ENCODE results near the gene NKAIN2.
"Not testable (repeated sequence)": the region's sequence is repeated elsewhere in the genome, so short reads cannot be mapped to it uniquely, and the experiment has no call there.

Gene NKAIN2

DNA sequence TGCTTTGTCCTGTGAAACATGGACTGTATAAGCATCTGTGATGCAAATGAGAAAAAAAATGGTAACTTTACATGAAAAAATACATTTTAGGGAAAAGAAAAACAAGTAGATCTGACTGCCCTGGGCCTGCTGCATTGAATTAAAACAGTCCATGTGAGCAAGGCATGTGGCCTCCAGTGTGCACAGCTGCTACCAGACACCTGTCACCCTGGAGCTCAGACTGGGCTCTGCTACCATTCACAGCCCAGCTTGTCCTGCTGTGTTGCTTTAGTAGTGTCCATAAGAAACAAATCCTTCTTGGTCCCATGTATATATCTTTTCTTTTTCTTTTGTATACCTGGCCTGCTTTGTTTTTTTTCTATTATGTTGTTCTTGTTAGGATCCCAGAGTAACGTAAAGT, 315.9 kb downstream of the NKAIN2 start:
- no peak for DNase-seq

DNA sequence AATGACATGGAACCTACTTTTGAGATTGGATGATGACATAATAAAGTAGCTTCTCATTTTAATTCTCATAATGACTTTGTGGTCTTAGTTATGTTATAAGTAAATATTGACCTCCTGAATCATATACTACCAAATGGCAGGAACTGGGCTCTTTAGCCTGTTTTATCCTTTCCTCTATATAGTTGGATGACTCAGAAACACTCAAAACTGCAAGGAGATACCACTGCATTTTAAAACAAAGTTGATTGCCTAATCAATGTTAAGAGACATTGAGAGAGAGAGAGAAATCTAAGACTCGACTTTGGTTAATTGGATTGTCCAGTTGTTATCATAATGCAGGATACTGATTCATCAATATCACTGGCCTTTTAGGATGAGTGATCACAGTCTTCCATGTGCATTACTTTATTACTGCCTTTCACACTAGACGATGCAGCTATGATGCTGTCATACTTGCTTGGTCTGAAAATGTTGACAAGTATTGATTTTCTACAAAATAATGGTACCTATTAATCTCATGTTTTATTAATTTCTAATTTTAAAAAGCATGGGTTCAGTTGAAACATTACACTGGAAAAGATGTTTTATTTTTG, 320.0 kb downstream of the NKAIN2 start:
- no peak for DNase-seq

DNA sequence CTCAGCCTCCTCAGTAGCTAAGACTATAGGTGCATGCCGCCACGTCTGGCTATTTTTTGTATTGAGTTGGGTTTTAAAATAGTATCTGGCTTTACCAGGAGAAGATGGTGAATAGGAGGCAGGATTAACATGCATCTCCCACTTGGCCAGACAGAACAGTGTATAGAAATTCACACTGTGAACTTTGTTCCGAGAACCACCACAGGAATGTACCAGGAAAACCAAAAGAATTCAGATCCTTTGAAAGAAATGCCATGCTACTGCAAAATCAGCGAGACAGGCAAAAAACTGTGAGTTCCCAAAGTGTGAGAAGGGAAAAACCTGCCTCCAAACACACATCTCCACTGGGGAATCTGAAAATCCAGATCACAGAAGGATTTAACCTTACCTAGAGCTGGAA, 327.6 kb downstream of the NKAIN2 start:
- no peak for DNase-seq

DNA sequence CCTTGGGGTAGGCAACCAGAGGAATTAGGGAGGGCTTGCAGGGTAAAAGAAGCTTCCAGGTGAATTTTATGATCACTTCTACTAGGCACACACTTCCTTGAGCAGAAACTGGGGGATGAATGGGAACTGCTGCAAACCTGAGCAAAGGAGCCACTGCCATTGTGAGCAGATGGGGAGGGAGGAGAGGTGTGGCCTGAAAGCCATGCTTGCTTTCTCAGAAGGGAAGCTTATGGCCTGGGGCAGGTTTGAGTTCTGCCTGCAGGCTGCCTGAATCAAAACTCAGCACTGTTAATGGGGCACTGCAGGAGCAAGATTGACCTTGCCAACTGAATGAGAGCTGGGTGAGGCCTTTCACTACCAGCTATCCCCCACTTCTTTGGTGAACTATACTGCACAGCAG, 328.1 kb downstream of the NKAIN2 start:
- no peak for DNase-seq

DNA sequence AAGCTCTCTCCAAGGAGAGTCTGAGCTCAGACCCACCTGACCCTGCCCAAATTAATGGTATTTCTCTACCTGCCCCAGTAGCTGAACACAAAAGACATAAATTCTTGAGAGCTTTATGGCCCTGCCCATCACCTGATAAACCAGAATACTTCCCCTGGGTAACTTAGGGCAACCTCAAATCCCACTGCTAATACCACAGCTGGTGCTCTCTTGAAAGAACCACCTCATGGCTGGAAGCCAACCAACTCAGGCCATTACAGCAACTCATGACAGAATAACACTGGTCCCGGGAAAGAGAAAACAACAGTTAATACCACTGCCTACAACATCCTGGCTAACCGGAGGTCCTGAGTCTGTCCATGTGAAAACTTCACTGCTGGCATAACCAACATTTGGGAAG, 328.6 kb downstream of the NKAIN2 start:
- no peak for DNase-seq

DNA sequence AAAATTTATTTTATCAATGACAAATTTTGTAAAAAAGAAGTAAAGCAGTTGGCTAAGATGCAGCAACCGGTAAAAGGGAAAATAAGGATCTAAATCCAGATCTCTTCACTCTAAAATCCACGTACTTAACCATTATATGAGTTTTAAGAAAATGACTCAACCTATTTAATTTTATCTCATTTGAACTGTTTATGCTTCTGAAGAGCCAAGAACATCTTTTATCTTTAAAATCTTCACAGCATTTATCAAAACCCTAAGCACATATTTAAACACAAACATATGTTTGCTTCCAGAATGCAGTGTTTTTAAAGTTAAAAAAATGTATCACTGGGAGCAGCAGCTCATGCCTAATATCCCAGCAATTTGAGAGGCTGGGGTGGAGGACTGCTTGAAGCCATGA, 339.2 kb downstream of the NKAIN2 start:
- no peak for DNase-seq

DNA sequence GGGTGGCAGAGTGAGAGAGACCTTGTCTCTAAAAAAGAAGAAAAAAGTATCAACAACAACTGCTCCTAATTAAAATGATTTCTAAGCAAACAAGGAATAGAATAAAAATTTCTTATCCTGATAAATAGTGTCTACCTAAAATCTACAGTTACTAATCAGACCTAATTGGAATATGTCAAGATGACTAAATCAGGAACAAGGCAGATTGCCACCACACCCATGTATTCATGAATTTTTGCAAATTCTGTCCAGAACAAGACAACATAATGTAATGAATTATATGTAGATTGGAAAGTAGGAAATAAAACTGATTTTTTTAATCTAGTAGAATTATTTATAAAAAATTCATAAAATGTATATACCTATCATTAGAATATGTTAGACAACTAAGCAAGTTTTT, 339.8 kb downstream of the NKAIN2 start:
- DNase-seq, result no peak

DNA sequence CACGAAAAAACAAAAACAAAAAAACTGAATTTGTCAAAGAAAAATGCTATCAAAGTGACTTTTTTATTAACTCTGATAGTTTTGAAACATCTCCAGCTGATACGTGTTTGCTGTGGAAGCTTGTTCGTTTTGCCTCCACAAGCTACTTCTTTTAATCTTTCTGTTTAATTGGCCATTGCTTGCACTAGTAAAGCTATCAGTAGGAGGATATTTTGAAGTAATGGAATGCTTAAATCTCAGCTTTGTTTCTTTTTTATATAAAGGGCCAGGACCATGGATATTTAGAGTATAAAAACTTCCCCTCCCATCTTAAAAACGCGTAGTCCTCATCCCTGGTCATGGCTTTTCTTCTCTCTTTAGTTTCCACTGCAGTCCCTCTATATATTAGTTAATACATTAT, 344.0 kb downstream of the NKAIN2 start:
- DNase-seq, result no peak

DNA sequence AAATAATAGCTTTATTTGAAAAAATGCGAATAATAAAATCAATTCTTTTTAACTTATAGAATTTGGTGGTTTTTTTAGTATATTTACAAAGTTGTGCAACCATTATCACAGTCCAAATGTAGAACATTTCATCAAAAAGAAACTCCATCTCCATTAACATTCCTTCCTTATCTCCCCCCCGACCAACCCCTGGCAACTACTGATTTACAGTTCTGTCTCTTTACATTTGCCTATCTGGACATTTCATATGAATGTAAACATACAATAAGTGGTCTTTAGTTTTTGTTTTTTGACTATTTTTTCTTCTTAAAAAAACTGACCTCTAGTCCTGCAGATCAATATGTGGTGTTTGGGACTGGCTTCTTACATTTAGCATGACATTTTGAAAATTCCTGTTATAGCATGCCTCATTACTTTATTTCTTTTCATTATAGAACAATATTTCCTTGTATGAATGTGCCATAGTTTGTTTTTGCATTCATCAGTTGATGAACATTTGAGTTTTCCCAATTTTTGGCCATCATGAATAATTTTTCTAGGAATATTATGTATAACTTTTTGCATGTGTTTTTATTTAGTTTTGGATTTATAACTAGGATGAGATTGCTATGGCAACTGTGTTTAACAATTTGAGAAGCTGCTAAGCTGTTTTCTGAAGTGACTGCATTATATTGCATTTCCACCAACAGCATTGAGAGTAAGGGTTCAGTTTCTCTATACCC, 344.7 kb downstream of the NKAIN2 start:
- no peak for DNase-seq

DNA sequence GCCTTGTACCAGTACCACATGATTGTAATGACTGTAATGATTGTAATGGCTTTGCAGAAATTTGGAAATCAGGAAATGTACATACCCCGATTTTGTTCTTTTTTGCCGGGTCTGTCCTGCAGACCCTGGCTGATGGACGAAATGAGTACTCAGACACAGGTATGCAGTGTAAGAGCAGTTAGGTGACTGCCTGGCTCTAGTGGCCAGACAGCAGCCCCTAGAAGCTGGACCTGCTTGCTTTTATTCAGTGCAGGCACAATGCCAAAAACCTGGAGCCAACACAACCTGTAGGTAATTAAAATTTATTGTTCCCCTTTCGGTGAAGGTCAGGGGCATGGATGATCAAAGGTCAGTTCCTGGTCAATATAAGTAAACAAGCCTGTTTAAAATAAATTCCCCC, 346.0 kb downstream of the NKAIN2 start:
- no peak for DNase-seq

DNA sequence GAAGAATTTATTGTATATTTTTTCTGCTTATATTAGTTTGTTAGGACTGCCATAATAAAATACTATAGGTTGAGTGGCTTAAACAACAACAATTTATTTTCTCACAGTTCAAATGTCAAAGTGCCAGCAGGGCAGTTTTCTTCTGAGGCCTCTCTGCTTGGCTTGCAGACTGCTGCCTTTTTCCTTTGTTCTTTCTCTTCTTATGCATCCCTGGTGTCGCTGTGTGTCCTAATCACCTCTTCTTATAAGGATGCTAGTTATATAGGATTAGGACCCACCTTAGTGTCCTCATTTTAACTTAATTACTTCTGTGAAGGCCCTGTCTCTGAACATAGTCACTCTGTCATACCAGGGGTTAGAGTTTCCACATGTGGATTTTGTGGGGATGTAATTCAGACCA, 354.4 kb downstream of the NKAIN2 start:
- DNase-seq, result no peak

DNA sequence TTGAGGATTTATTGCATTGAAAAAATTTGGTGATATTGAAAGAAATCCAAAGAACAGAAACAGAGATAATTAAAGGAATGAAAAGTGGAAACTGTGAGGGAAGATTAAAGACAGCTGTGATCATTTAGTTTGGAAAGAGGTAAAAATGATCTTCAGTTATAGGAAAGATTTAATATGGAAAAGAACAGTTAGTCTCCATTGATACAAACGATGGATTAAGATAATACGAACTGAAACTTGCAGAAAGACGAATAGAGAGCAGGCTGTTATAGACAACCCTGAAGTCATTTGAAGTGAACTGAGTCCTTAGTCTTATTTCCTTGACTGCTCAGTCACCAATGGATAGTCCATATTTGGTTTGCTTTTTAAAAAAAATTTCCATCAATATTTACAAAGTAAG, 360.0 kb downstream of the NKAIN2 start:
- no peak for DNase-seq

DNA sequence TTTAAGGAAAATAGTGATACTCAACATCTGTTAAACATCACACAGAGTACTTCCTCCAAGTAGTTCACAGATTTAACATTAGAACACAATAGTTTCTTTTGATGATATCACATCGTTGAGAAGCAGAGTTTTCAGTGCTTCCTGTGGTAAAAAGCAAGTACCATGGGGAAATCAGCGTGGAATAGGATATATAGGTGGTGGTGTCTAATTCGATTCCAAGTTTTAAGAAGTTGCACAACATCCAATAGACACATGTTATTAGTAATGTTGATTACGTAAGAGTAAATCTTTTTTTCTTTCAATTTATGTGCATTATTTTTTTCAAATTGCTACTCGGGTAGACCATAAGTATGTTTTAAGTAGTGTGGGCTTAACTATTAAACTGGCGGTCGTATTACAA, 360.7 kb downstream of the NKAIN2 start:
- DNase-seq, result no peak

DNA sequence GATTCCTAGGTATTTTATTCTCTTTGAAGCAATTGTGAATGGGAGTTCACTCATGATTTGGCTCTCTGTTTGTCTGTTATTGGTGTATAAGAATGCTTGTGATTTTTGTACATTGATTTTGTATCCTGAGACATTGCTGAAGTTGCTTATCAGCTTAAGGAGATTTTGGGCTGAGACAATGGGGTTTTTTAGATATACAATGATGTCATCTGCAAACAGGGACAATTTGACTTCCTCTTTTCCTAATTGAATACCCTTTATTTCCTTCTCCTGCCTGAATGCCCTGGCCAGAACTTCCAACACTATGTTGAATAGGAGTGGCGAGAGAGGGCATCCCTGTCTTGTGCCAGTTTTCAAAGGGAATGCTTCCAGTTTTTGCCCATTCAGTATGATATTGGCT, 363.6 kb downstream of the NKAIN2 start:
- not testable (repeated sequence) for DNase-seq

DNA sequence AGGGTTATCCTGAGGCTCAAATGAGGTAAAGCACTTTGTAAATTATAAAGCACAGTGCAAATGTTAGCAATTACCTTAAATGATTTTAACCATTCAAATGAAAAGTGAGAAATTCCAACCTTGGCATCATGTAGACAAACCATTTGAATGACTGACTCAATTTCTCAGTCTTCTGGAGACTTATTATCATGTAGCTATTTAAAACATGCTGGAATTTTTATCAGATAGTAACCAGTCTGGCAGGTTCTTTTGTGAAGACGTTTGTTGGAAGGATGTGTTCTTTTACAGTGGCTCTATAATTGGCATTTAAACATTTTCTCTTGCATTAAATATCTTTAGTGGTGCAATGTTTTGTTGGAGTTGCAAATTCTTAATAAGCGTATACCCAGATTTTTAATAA, 386.6 kb downstream of the NKAIN2 start:
- DNase-seq, result no peak

DNA sequence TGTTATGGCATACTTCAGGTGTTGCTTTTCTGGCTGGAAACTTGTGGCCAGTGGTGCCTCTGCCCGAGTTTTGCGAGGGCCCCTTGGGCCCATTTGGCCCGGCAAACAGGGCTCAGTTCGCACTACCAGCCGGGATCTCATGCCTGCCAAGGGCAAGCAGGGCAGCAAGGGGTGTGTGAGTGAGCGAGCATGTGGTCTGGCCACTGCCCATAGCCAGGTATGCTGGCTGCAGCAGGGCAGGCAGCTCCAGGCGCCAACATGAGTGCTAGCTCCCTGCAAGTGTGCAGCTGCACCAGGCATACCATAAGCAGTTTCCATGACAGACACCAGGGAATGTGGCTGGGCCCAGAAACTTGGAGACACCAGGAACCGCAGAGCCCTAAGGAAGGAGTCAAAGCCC, 389.5 kb downstream of the NKAIN2 start:
- DNase-seq, result no peak

DNA sequence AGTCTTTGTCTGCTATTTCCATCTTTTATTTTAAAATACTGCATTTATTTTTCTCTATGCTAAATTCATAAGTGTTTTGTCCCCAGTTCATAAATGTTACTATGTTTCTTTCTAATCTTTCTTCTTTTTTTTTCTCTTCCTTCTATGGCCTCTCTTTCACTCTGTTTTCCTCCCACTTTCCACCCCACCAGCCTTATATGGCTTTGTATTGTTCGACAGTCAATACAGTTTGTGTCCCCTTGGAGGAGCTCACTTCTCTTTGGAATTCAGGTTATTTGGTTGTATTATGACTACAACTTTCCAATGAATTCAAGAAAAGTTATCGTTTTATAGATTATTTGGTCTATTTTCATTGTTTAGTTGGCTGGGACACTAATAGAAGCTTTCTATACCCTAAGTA, 393.5 kb downstream of the NKAIN2 start:
- no peak for DNase-seq

DNA sequence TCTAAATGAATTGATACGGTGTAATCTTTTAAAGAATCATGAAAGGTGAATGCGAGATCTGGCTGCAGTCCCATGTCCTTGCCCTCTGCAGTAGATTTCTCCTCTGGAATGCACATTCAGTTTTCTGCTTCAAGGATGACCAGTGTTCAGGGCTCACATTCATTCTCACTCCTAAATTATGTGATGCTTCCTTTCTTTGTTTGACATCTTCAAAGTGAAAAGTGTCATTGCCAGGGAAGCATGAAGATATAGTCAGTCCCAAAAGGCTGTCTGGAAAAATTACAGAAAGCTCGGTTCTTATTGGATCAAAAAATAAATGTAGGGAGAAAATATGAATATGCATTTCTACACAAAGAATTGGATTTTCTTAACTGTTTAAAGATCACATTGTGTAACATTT, 395.6 kb downstream of the NKAIN2 start:
- no peak for DNase-seq

DNA sequence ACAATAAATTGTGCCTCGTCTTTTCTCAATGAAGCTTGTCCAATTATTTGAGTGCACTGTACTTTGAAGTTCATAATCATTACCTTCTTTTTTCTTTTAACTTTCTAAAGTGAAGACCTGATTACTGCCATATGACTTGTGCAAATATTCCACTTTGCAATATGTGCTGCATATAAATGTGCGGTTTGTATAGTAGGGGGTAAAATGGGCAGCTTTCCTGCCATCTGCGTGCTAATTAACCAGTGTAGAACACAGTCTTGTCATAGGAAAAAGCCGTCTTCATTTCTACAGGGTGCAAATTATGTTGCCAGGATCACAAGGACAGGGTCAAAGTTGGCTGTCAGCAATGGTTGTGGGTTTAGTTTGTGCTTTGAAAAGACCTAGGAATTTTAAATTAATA, 397.0 kb downstream of the NKAIN2 start:
- DNase-seq, result no peak

DNA sequence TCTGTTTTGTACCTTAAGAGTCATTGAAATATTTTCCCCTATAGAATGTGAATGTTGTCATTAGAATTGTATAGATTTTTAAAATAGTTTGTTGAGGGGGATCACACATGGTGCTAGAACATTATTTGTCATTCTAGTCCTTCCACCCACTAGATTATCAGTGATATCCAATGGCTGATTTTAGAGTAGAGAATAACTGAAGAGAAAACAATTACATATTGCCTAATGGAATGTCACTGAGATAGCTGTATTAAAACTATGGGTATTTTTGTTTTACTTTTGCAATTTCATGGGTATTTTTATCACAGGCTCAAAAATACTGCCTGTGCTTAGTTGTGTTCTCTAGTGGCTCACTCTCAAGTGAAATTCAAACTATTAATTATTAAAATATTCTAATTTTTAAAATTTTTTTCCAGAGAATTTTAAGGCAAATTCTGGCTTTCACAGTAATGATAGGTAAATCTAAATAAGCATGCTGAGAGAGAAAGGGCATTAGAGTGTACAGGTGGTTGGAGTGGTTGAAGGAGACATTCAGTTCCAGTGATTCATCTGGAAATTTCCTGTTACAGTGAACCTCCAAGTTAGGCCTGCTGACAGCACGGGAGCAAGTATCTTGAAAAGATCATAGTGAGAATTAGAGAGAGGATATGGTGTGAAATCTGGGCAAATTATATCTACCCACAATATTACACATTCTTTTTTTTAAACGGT, 399.6 kb downstream of the NKAIN2 start:
- no peak for DNase-seq

DNA sequence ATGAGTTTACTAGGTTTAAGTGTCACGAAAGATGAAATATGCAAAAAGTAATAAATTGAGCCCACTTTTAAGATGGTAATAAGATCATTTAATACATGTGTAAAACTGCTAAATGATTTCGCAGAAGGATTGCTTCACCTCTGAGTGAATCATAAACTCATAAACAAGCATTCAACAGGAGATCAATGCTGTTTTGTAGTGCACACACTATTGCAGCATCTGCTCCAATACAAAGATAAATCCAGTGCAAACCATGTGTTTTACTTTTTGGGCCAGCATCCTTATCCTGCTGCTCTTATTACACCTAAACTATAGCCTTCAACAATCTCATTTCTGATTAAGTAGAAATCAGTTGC, 400.1 kb downstream of the NKAIN2 start:
- no peak for DNase-seq

DNA sequence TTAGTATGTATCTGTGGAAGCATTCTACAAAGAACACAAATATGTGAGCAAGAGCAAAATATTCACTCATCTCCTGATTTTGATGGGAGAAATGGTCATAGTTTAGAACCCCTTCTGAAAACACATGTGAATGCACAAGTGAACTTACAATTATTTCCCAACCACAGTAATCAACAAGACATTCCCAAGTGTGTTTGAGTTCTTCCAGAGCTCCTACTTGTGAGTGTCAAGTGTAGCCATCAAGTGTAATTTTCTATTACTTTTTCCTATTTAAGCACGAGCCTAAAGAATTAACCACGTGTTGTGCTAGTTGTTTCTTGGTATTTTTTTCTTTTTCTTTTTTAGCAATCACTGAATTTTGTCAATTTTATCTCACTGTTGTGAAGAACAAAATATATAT, 402.3 kb downstream of the NKAIN2 start:
- DNase-seq, result no peak

DNA sequence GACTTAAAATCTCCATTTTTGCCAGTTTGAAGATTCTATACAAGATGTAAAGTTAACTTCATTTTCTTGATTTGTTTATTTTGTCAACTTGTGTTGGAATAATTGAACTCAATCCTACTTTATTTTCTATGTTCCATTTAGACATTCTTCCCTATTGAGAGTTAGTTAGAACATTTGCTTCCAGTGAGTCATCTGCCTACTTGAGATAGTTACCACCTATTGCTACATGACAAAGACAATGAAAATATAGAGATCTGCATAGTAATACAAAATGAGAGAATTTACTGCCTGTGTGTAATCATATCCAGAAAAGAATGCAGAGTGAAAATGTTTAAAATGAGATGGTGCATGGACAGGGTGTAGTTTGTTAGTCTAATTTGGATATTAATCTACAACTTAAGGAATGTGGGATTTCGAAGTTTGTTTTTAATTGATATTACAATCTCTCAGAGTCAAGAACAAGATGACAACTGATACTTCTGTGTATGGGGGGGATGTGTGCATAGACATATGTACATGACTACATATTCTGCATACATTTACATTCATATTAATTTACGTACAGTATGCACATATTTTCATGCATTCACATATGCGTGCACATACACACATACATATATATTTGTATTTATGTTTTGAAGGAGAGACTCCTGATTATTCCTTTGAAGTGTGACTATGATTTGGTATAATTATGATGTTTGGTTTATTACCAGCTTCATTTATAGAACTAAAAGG, 420.1 kb downstream of the NKAIN2 start:
- DNase-seq, result no peak

DNA sequence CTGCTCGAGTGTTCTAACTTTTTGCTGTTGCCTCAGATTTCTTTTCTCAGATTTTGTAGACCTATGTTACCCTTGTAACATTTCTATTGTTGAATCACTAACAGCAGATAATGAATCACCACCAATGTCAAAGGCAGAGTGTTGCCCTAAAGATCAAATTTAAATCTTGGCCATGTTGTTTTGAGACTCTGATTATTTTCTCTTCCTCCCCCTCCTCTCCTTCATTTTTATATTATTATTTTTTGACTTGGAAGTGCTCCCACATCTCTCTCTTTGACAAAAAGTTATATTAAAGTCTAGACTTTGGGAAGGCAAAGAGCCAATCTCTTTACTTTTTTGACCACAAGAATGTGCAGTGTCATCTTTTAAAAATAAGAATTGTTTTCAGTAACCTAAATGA, 422.7 kb downstream of the NKAIN2 start:
- DNase-seq, result no peak
